D721Med (cell line): ENCODE data around the gene E2F4.

Experiments
- DNase-seq: peaks from one replicate; pipeline ENCODE4 v3.0.0; 2011; ENCODE audit warnings: low spot score; ENCODE audit not compliant: insufficient read length
- FAIRE-seq: peaks from 2 replicates; lab custom pipeline; 2011; peaks lifted over from hg19 to GRCh38; lab: Jason Lieb, UNC
- CTCF ChIP-seq: IDR thresholded peaks from 2 replicates; pipeline ENCODE4 v1.5.1; 2012; ENCODE audit warnings: mild to moderate bottlenecking, control low read depth; ENCODE audit not compliant: insufficient read depth; ENCODE audit errors: missing control alignments

The E2F4 gene

GRCh38 chr16:67200491-67200890, 8.5 kb downstream of the E2F4 start:
- FAIRE-seq (no peak), DNase-seq (no peak)
- no peak for TF ChIP-seq CTCF

DNA sequence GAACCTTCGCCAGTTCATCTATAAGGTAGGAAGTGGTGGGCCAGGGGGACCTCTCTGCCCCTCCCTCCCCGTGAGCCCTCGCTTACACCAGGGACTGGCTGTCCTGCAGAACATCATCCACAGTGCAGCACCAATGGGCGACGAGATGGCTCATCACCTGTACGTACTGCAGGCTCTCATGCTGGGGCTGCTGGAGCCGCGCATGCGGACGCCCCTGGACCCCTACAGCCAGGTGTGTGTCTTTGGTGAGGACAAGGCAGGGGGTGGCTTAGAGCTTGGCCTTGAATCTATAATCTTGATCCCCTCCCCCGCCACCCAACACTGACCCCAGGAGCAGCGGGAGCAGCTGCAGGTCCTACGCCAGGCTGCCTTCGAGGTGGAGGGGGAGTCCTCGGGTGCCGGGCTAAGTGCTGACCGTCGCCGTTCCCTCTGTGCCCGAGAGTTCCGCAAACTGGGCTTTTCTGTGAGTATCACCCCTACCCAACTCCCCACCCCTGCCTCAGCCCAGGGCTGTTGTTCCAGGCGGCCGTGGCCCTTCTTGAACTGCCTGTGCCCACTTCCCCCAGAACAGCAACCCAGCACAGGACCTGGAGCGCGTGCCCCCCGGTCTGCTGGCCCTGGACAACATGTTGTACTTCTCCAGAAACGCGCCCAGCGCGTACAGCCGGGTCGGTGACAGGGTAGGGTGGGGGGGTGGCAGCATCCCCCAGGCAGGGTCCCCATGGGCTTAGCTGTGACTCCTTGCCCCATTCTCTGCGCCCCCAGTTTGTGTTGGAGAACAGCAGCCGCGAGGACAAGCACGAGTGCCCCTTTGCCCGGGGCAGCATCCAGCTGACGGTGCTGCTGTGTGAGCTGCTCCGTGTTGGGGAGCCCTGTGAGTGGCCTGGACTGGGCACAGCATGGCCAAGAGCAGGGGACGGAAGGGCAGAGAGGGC, 9.7 kb downstream of the E2F4 start:
- TF ChIP-seq CTCF: no peak
- no peak for FAIRE-seq
- DNase-seq: no peak

- no peak for TF ChIP-seq CTCF
- FAIRE-seq (no peak), DNase-seq (no peak)
Observed at GRCh38 chr16:67202426-67202825, 10.5 kb downstream of the E2F4 start.

DNA sequence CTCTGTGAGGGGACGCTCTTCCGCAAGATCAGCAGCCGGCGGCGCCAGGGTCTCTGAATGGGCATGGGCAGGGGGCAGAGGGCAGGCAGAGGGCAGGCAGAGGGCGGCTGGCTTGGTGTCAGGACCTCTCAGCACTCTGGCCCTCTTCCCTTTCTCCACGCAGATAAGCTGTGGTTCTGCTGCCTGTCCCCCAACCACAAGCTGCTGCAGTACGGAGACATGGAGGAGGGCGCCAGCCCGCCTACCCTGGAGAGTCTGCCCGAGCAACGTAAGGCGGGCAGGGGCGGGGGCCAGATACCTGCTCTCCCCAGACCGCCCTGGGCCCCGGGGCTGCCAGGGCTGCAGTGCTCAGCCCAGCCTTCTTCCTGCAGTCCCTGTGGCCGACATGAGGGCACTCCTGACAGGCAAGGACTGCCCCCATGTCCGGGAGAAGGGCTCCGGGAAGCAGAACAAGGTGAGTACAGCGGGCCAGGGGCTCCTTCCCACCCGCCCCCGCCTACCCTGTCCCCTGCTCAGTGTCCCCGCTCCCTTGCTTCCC, 11.1 kb downstream of the E2F4 start:
- DNase-seq: no peak
- no peak for TF ChIP-seq CTCF
- FAIRE-seq: no peak

DNA sequence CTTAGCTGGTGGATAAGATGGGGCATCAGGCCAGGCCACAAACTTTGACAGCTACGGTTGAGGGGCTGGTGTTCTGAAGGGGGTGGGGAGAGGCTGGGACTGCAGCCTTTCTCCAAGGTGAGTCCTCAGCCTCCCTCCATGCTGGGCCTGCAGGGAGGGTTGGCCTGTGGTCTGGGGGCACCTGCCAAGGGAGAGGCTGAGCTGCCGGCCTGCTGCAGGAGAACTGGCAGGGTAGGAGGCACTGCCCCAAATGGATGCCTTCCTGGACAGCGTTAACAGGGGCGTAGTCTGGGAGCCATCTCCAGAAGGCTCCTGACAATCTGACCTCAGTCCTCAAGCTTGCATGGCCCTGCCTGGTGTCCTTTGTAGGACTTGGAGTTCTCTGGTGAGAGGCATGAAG, 12.1 kb downstream of the E2F4 start:
- DNase-seq: no peak
- FAIRE-seq: no peak
- no peak for TF ChIP-seq CTCF

DNA sequence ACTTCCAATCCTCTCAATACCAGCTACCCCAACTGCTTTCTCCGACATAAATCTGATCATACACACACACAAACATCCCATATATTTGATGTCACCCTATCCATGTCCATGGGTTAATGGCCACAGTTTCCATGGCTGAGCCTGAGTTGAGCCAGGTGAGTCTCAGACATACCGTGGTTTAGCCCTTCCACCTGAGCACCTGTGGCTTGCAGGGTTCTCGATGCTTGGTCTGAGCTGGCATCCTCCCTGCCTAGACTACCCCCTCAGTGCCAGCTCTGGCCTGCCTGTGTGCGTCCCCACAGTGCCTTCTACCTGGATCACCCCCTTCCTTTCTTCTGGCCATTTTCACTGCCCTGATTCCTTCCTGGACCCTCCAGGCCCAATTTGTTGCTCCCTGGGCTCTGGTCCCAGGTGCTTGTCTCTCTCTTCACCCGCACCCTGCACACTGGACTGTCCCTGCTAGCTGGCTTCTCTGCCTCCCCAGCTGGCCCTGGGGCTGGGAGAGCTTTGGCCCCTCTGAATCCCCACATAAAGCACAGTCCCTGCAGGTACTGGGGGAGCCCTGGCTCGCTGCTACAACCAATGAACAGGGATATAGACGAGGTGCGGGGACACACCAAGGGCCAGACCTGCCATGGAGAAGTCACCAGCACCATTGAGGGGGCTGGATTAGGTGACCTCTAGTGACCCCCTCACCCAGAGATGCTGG, 14.3 kb downstream of the E2F4 start:
- FAIRE-seq: no peak
- DNase-seq: no peak
- TF ChIP-seq CTCF: no peak
